GM12874 (cell line): Measurements from ENCODE around the gene TMEM150B.

Experiments used
- CTCF ChIP-seq: IDR thresholded peaks from 2 replicates; pipeline ENCODE4 v1.5.1; 2011; ENCODE audit warnings: low read depth, mild to moderate bottlenecking, control low read depth, low read length, moderate library complexity; ENCODE audit not compliant: insufficient read depth

TMEM150B gene

GRCh38 chr19:55311797-55312196 lies 13.3 kb downstream of the TMEM150B start:
- TF ChIP-seq CTCF = no peak

DNA sequence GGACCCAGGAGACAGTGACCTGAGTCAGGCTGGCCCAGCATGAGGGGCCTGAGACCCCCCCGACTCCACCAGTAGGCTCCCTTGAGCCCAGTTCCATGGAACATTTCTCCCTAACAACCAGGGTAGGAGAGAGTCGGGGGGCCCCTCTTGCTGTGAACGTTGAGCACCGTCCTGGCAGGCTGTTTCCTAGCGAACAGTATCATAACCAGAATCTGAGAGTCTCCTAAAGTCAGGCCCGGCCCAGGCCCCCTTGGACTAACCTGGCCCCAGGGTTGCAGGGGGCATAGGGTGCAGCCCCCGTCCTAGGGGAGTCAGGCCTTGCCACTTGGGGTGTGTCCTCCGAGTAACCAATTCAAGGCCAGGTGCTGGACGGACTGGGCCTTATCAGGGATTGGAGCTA lies 13.7 kb downstream of the TMEM150B start:
- no peak for TF ChIP-seq CTCF

DNA sequence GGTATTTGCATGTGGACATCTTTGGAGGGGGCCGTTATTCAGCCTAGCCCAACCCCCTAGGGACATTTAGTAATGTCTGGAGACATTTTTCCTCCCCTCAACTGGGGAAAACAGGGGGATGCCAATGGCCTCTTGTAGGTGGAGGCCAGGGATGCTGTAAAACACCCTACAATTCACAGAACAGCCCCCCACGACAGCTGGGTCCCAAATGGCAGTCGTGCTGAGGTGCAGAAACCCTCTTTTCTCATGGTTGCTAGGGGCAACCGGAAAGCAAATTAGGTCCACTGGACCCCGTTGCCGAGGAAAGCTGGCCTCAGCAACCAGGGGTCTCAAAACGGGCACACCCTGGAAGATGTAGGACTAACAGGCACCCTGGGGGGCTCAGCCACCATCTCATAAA lies 14.6 kb downstream of the TMEM150B start:
- no peak for TF ChIP-seq CTCF

DNA sequence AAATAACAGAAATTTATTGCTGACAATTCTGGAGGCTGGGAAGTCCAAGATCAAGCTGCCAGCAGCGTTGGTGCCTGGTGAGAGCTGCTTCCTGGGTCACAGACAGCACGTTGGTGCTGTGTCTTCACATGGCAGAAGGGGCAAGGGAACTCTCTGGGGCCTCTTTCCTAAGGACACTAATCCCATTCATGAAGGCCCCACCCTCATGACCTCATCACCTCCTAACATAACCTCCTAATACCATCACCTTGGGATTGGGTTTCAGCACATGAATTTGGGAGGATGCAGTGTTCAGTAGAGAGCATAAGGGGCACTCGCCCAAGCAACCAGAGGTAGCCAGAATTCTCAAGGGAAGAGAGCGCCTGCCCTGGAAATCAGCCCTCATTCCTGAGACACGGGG lies 15.7 kb downstream of the TMEM150B start:
- no peak for TF ChIP-seq CTCF

DNA sequence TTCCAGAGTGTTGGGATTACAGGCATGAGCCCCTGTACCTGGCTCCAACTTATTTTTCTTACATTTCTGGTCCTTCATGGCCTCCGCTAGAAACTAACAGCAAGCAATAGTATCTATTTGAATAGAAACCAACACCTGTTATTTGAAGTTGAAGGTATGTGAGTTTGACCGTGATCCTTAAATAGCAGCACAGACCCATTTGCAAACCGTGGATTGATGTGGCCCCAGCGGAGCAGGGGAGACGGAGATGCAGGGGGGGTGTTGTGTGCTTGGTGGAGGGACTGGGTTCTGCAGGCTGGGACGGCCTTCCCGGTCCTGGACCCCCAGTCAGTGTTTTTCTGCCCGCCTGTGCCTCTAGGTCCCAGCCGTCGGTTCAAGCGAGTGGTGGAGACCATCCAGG lies 16.9 kb downstream of the TMEM150B start:
- no peak for TF ChIP-seq CTCF

DNA sequence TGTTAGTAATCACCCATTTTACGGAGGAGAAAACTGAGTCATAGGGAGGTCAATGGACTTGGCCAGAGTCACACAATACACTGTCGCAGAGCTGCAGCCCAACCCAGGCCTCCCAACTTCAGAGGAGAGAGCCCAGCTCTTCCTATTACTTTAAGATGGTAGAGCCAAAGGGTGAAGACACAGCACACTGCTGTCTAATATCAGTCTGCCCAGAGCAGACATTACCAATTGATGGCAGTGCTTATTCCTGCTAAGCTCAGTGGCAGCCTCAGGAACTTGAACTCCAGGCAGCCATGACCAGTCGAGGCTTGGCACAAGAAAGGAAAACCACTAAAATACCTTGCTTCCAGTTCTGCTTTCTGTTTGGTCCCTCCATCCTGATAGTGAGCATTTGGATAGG lies 18.4 kb downstream of the TMEM150B start:
- TF ChIP-seq CTCF = no peak

- TF ChIP-seq CTCF = no peak
These were observed 19.1 kb downstream of the TMEM150B start for GRCh38 chr19:55305983-55306562.
